NCI-H2107 treated with DMSO at 0.1 percent for 48 hours (cell line): ENCODE data around the gene SLC35E3.

Experiments
- DNase-seq: peaks from one replicate; lab custom pipeline; 2025; ENCODE audit not compliant: unreplicated experiment; lab: John Stamatoyannopoulos, UW

The SLC35E3 gene

DNA sequence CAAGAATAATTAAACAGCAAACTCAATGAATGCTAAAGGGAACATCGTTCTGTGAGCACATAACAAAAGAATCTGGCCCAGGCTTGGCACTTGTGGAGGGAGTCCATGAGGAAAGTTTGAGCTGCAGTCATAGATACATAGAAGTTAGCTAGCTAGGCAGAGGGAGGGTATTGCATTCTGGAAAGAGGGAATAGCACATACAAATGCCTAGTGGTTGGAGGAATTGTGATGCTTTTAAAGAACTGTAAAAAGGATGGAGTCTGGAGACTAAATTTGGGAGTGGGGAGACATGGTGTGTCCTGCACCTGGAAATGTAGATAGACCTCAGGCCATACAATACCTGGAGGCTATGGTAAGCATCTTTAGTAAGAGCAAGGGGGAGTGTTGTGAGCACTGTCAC is 24.0 kb downstream of the SLC35E3 start:
- DNase-seq, result no peak

GRCh38 chr12:68771223-68771925 is 25.4 kb downstream of the SLC35E3 start:
- no peak for DNase-seq

GRCh38 chr12:68772714-68773113 is 26.7 kb downstream of the SLC35E3 start:
- DNase-seq, result no peak

GRCh38 chr12:68773582-68773981 is 27.6 kb downstream of the SLC35E3 start:
- no peak for DNase-seq

- DNase-seq, result no peak
These were observed 29.2 kb downstream of the SLC35E3 start for GRCh38 chr12:68775121-68775630.

DNA sequence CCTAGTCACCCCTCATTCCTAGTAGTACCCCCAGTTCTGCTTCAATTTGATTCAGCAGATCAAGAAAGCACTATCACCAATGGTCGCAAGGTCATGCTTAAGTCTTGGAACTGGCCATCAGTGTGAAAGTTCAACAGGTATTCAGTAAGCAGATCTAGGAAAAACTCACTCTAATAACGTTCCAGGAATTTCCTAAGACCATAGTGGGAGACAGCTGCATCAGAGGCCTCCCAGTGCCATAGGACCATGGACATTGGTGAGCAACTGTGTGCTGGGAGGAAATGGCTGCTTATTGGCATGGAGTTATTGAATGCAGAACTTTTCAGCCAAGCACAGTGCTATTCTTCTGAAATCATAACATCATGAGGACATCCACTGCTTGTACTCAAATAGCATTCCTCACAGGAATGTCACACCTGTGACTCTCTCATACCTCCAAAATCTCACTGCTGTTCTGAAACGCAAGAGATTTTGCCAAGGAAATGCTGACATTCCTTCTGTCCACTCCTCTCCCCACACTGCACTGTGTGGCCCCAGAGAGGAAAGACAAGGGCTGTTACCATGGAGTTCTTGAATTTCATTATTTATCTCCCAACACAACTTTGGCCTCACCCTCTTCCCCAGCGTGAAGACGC is 31.1 kb downstream of the SLC35E3 start:
- no peak for DNase-seq

- DNase-seq, result no peak
These were observed 33.3 kb downstream of the SLC35E3 start for GRCh38 chr12:68779280-68779679.

- DNase-seq, result no peak
These were observed 34.8 kb downstream of the SLC35E3 start for GRCh38 chr12:68780731-68781130.

GRCh38 chr12:68781728-68782127 is 35.8 kb downstream of the SLC35E3 start:
- DNase-seq, result no peak

- DNase-seq, result no peak
These were observed 38.0 kb downstream of the SLC35E3 start for GRCh38 chr12:68784015-68784414.

DNA sequence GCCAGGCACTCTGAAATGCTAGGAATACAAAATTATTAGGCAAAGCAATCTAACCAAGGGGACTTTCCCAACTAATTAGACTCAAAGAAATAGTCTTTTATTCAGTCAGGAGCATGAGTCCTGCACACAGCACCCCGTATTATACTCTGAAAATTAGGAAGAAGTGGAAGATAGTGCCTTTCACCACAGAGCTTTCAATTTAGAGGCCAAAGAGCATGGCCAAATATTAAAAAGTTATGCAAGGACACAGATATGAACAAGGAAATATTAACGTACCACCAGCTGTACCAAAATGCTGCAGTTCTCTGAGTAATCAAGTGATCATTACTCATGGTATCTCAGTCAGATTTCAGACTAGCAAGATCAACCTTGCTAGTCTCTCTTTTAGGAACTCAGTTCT is 39.4 kb downstream of the SLC35E3 start:
- no peak for DNase-seq

GRCh38 chr12:68785823-68786222 is 39.8 kb downstream of the SLC35E3 start:
- no peak for DNase-seq

- no peak for DNase-seq
These were observed 41.0 kb downstream of the SLC35E3 start for GRCh38 chr12:68786929-68787328.

DNA sequence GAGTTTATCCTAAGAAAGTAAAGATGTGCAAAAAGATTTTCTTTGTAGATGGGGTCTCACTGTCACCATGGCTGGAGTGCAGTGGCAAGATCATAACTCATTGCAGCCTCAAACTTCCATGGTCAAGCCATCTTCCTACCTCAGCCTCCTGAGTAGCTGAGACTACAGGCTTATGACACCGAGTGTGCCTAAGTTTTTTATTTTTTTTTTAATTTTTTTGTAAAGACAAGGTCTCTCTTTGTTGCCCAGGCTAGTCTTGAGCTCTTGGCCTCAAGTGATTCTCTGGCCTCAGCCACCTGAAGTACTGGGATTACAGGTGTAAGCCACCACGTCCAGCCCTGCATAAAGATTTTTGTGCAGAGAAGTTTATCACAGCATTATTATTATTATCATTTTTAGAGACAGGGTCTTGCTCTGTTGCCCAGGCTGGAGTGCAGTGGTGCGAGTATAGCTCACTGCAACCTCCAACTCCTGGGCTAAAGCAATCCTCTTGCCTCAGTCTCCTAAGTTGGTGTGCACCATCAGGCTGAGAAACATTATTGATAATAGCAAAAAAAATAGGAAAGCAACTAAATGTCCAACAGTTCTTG is 42.7 kb downstream of the SLC35E3 start:
- no peak for DNase-seq

DNA sequence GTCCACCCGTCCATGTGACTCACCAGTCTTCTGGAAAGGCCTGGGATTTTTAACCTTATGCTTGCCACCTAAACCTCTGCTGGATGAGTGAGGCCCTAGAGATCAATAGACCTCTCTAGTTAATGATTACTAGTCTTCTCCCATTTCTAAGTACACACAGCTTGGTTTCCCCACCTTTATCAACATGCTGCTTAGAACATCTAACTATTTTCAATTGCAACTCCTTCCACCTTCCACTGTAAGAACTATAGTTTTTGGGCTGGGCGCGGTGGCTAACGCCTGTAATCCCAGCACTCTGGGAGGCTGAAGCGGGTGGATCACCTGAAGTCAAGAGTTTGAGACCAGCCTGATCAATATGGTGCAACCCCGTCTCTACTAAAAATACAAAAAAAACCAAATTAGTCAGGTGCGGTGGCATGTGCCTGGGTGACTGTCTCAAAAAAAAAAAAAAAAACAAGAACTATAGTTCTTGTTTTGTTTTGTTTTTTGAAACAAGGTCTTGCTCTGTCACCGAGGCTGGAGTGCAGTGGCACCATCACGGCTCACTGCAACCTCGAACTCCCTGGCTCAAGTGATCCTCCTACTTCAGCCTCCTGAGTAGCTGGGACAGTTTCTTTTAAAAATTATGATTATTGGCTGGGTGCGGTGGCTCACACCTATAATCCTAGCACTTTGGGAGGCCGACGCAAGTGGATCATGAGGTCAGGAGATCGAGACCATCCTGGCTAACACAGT is 43.3 kb downstream of the SLC35E3 start:
- no peak for DNase-seq

DNA sequence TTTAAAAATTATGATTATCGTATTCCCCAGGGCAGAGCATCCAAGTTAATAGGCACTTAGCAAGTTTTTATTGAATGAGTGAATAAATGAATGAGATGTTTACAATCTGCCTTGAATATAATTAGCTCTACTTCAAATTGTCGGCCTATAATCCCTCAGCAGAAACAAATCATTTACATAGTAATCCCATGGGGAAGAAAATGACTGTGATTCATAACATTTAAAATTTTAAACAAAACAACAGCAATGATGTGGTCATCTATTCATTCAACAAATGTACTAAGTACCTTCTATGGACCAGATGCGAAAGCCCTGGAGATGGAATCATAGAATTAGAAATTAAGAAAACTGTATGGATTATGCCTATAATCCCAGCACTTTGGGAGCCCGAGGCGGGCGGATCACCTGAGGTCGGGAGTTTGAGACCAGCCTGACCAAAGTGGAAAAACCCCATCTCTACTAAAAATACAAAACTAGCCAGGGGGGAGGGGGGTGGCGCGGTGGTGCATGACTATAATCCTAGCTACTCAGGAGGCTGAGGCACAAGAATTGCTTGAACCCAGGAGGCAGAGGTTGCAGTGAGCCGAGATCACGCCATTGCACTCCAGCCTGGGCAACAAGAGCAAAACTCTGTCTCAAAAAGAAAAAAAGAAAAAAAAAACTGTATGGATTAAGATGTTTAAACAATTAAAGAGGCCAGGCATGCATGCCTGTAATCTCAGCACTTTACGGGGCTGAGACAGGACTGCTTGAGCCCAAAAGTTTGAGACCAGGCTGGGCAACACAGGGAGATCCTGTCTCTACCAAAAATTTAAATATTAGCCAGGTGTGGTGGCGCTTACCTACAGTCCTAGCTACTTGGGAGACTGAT is 44.3 kb downstream of the SLC35E3 start:
- DNase-seq, result no peak

DNA sequence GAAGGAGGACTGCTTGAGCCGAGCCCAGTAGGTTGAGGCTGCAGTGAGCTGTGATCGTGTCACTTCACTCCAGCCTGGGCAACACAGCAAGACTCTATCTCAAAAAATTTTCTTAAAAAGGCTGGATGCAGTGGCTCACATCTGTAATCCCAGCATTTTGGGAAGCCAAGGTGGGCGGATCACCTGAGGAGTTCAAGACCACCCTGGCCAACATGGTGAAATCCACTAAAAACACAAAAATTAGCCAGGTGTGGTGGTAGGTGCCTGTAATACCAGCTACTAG is 44.9 kb downstream of the SLC35E3 start:
- DNase-seq, result no peak

DNA sequence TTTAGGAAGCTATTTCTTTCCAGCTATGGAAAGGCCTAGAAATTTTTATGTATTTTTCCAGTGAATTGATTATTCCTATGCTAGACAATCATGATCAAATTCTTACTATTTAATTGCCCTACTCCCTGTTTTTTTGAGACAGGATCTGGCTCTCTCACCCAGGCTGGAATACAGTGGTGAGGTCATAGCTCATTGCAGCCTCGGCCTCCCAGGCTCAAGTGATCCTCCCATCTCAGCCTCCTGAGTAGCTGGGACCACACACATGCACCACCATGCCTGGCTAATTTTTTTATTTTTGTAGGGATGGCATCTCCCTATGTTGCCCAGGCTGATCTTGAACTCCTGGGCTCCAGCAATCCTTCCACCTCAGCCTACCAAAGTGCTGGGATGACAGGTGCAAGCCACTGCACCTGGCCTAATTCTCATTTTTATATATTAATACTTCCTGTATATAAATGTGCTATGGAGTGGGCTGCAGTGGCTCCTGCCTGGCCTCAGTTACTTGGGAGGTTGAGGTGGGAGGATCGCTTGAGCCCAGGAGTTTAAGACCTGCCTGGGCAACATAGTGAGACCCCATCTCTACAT is 46.0 kb downstream of the SLC35E3 start:
- DNase-seq, result no peak

GRCh38 chr12:68792952-68793351 is 47.0 kb downstream of the SLC35E3 start:
- DNase-seq, result no peak

DNA sequence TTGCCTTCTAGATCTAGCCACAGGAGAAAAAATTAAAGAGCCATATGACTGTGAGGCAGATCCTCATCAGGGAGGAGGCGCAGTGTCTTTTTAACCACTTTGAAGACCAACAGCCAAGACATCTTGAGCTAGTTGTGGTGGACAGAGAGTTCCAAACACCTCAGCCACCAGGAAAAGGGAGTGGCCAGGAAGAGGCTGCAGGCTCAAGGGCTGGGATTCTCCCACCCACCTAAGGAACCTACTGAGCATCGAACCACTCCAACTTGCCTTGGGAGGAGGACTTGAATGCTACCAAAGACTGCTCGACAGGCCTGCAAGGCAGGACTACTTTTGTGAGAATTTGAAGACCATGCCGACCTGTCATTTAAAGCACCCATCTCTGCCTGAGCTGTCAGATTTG is 47.5 kb downstream of the SLC35E3 start:
- no peak for DNase-seq
